ENCODE results near the gene VENTX. TPM values are rescaled to one million over a fixed set of nuclear protein-coding genes. Genes with fewer than 3 reads are reported as not detected.

Gene VENTX
- total and polyA plus RNA-seq, 2 donors = 1.3 TPM; not detected in 1

GRCh38 chr10:133198206-133198605, 39.4 kb upstream of the VENTX start:
- 94% methylated on average over 26 of the region's 26 CpGs for WGBS
- no peaks in the 10 kb centered on the region for H3K4me1 ChIP-seq (ENCODE audit: insufficient read depth)
- H3K27ac ChIP-seq (ENCODE audit: low read depth) = no peak overlapping the region
- no peak overlapping the region for H3K4me3 ChIP-seq (ENCODE audit: low read depth, low read length)
- no peaks in the 10 kb centered on the region for H3K36me3 ChIP-seq (ENCODE audit: insufficient read depth)
- no peak for DNase-seq (ENCODE audit: extremely low spot score)

GRCh38 chr10:133198621-133199487, 38.8 kb upstream of the VENTX start:
- Histone ChIP-seq H3K36me3 (ENCODE audit: insufficient read depth) (no peaks in the 10 kb centered on the region), H3K27ac (ENCODE audit: low read depth) (no peak overlapping the region), H3K4me1 (ENCODE audit: insufficient read depth) (no peaks in the 10 kb centered on the region), H3K4me3 (ENCODE audit: low read depth, low read length) (no peak overlapping the region)
- WGBS = 90% methylated on average over 54 of the region's 54 CpGs
- no peak for DNase-seq (ENCODE audit: extremely low spot score)

DNA sequence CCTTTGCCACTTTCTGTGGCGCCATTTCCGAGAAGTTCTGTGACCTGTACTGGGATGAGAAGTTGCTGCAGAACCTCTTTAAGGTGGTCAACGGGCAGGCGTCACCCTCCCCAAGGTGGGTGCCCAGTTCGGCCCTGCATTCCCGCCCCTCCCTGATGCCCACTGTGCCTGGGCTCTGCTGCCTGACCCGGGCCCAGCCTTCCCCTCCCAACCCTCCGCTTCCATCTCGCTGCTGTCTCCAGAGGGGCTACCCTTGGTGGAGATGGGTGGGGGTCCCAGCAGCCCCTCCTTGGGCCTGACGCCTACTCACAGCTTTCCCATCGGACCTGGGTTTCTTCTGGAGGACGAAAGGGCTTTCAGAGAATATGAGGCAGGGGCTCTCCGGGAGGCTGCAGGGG, 38.2 kb upstream of the VENTX start:
- 91% methylated on average over 13 of the region's 13 CpGs for WGBS
- Histone ChIP-seq H3K4me3 (ENCODE audit: low read depth, low read length) (no peak overlapping the region), H3K27ac (ENCODE audit: low read depth) (no peak overlapping the region), H3K36me3 (ENCODE audit: insufficient read depth) (no peaks in the 10 kb centered on the region), H3K4me1 (ENCODE audit: insufficient read depth) (no peaks in the 10 kb centered on the region)
- DNase-seq (ENCODE audit: extremely low spot score) = no peak

DNA sequence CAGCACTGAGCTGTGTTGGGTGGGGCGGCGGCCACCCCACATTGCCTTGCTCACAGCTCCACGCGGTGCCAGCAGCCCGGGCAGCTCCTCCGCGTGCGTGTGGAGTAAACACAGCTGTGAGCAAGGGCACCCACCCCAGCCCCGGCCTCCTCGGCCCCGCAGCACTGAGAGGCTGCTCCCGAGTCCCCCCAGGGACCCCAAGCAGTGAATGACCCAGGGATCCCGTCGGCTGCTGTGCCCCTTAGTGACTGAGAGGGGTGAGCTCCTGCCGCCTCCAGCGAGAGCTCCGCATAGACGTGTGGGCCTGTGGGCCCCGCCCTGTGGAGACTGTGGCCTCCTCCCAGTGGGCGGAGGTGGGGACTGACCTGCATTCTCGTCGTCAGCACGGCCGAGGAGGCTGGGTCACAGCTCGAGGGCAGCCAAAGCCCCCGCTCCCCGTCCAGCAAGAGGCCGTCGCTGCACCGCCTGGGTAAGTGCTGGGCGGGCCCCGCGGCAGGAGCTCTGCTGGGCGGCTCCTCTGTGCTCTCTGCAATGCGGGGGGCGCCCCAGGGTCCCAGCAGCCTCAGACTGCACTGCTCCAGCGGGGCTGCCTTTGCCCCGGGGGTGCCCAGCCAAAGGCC, 37.6 kb upstream of the VENTX start:
- WGBS = 57% methylated on average over 38 of the region's 38 CpGs
- Histone ChIP-seq H3K36me3 (ENCODE audit: insufficient read depth) (no peaks in the 10 kb centered on the region), H3K4me3 (ENCODE audit: low read depth, low read length) (no peak overlapping the region), H3K4me1 (ENCODE audit: insufficient read depth) (no peaks in the 10 kb centered on the region), H3K27ac (ENCODE audit: low read depth) (no peak overlapping the region)
- DNase-seq (ENCODE audit: extremely low spot score) = no peak

GRCh38 chr10:133200621-133201031, 37.0 kb upstream of the VENTX start:
- H3K4me3 ChIP-seq (ENCODE audit: low read depth, low read length) = no peak overlapping the region
- DNase-seq (ENCODE audit: extremely low spot score) = no peak
- no peaks in the 10 kb centered on the region for H3K36me3 ChIP-seq (ENCODE audit: insufficient read depth)
- 90% methylated on average over 15 of the region's 15 CpGs for WGBS
- H3K27ac ChIP-seq (ENCODE audit: low read depth) = no peak overlapping the region
- H3K4me1 ChIP-seq (ENCODE audit: insufficient read depth) = no peaks in the 10 kb centered on the region

GRCh38 chr10:133201151-133201947, 36.3 kb upstream of the VENTX start:
- no peak overlapping the region for H3K27ac ChIP-seq (ENCODE audit: low read depth)
- no peaks in the 10 kb centered on the region for H3K4me1 ChIP-seq (ENCODE audit: insufficient read depth)
- H3K36me3 ChIP-seq (ENCODE audit: insufficient read depth) = no peaks in the 10 kb centered on the region
- 91% methylated on average over 57 of the region's 57 CpGs for WGBS
- DNase-seq (ENCODE audit: extremely low spot score) = no peak
- no peak overlapping the region for H3K4me3 ChIP-seq (ENCODE audit: low read depth, low read length)

DNA sequence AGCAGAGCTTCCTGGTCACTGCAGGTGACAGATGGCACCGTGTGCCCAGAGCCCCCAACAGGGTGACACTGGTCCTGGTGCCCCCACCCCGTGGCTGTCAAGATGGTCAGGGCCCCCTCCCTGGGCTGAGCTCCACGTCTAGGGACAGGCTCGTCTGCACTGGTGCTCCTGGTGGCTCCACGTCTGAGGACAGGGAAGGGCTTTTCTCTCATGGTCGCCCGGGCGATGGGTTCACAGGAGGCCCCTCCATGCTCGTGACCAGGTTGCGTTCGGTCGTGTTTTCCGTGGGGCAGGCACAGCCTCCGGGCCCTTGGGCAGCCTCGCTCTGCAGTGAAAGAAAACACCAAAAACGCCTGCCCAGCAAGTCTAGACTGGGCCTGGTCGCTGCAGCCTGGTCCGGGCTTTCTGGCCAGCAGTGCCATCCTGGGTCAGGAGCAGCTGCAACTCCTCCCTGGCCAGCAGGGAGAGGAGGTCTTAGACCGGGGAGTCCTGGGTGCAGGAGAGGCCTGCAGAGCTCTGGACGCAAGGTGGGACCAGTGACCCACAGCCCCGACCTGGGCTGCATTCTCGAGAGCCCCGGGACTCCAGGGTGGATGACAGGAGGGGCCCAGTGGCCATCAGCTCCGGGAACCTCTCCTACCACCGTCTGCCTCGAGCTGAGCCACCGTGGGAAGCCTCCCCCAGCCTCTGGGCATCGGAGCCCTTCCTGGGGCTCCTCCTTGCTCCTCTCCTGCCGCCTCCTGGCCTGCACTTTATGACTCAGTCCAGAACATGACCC, 35.5 kb upstream of the VENTX start:
- Histone ChIP-seq H3K4me1 (ENCODE audit: insufficient read depth) (no peaks in the 10 kb centered on the region), H3K27ac (ENCODE audit: low read depth) (no peak overlapping the region), H3K36me3 (ENCODE audit: insufficient read depth) (no peaks in the 10 kb centered on the region), H3K4me3 (ENCODE audit: low read depth, low read length) (no peak overlapping the region)
- 78% methylated on average over 29 of the region's 29 CpGs for WGBS
- no peak for DNase-seq (ENCODE audit: extremely low spot score)

GRCh38 chr10:133202778-133203651, 34.6 kb upstream of the VENTX start:
- WGBS = 85% methylated on average over 59 of the region's 62 CpGs
- Histone ChIP-seq H3K27ac (ENCODE audit: low read depth) (no peak overlapping the region), H3K36me3 (ENCODE audit: insufficient read depth) (no peaks in the 10 kb centered on the region), H3K4me3 (ENCODE audit: low read depth, low read length) (no peak overlapping the region), H3K4me1 (ENCODE audit: insufficient read depth) (no peaks in the 10 kb centered on the region)
- no peak for DNase-seq (ENCODE audit: extremely low spot score)

DNA sequence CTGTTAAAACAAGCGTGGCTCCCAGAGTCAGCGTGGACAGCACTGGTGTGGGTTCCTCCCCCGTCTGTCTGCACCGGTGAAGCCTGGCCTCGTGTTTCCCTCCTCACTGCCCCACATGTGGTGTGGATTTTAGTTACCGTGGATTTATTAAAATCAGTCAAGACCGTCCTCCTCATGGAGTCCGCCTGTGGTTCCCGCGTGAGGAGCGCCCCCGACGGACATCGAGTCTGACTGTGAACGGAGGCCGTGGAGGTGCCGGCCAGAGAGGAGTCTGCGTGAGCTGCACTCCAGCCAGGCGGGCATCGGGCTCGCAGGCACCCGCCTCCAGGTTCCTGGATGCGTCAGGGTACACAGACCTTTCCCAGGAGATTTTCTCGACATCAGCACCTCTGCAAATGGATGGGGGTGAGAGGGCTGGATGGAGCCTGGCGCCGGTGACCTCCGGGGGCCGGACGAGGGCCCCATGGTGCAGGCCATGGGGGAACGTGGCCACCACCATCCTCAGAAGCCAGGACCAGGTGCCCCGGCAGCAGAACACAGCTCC, 33.9 kb upstream of the VENTX start:
- H3K36me3 ChIP-seq (ENCODE audit: insufficient read depth) = no peaks in the 10 kb centered on the region
- no peaks in the 10 kb centered on the region for H3K4me1 ChIP-seq (ENCODE audit: insufficient read depth)
- no peak overlapping the region for H3K27ac ChIP-seq (ENCODE audit: low read depth)
- WGBS = 87% methylated on average over 31 of the region's 31 CpGs
- H3K4me3 ChIP-seq (ENCODE audit: low read depth, low read length) = no peak overlapping the region
- no peak for DNase-seq (ENCODE audit: extremely low spot score)

- Histone ChIP-seq H3K4me3 (ENCODE audit: low read depth, low read length) (no peak overlapping the region), H3K36me3 (ENCODE audit: insufficient read depth) (no peaks in the 10 kb centered on the region), H3K27ac (ENCODE audit: low read depth) (no peak overlapping the region), H3K4me1 (ENCODE audit: insufficient read depth) (no peaks in the 10 kb centered on the region)
- WGBS = 93% methylated on average over 38 of the region's 38 CpGs
- no peak for DNase-seq (ENCODE audit: extremely low spot score)
Measured at GRCh38 chr10:133204226-133205015, 33.2 kb upstream of the VENTX start.

GRCh38 chr10:133205146-133205545, 32.5 kb upstream of the VENTX start:
- H3K27ac ChIP-seq (ENCODE audit: low read depth) = no peak overlapping the region
- no peaks in the 10 kb centered on the region for H3K36me3 ChIP-seq (ENCODE audit: insufficient read depth)
- no peaks in the 10 kb centered on the region for H3K4me1 ChIP-seq (ENCODE audit: insufficient read depth)
- H3K4me3 ChIP-seq (ENCODE audit: low read depth, low read length) = no peak overlapping the region
- WGBS = 88% methylated on average over 23 of the region's 23 CpGs
- DNase-seq (ENCODE audit: extremely low spot score) = no peak

All from urinary bladder (tissue), 4 donors.